ENCODE data around the gene KRT9. TPM values are rescaled to one million over a fixed set of nuclear protein-coding genes. Genes with fewer than 3 reads are reported as not detected.

KRT9 gene
- total RNA-seq, 2 experiments from 2014 or later, result not detected

DNA sequence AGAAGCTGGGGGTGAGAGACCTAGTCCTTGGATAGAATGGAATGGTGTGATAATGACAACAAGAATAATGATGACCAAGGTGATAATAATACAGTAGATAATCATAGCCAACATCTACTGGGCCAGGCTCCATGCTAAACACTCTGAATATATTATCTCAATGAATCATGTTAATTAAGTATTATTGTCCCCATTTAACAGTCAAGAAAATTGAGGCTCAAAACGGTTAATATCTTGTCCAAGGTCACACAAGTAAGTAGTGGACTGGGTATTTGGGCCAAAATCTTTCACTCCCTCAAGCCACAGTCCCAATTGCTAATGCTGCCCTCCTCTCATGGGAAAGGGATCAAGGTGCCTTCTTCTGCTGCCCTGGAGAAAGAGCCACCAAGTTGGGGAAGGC lies 39.9 kb downstream of the KRT9 start:
- ATAC-seq (ENCODE audit: low read depth) (no peak), DNase-seq (no peak)
- Mint-ChIP-seq H3K4me1 (peaks cover 2% of the 10 kb centered on the region), H3K27ac (no peak overlapping the region), H3K27me3 (peaks cover 57% of the 10 kb centered on the region), H3K9me3 (no peaks in the 10 kb centered on the region), H3K36me3 (no peaks in the 10 kb centered on the region), H3K4me3 (no peak overlapping the region)
- POLR2A ChIA-PET, result no interaction called here

DNA sequence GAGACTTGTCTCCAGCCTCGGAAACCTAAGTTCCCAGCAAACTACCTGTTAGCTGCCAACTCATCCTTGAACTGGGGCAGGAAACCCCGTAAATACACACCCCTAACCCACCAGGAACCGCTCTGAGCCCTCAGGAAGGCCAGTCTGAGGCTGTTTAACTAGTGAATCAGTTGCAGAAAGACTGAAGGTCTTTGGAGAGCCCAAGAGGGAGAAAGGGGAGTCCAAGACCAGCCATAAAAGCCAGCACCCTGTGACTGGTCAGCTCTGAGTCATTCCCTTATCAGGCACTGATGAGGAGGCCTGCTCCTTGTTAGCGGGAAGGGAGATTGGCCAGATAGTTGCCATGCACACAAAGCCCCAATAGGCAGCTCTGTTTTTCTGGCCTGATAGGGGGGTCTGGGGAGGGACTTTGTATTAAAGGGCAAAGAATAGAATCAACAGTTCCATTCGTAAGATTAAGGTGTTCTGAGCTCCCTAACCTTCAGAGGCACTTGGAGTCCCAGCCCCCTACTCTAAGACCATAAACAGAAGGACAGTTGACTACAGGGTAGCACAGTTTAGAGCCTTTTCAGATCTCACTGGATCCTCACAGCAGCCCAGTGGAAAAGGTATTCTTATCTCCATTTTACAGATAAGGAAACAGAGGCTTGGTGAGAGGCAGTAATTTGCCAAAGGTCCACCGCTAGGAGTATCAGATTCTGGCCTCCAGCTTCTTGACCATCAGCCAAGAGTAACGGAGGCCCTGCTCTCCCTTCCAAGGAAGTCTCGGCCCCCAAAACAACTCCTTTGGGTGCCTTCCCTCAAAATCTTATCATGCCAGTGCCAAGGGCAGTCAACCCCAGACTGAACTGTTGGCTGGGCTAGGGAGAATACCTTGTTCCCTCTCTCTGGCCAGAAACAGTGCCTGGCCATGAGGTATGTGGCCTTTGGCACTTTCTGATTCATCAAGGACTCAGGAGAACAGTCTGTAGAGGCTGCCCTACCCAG lies 41.5 kb downstream of the KRT9 start:
- DNase-seq, result no peak
- POLR2A ChIA-PET, result no interaction called here
- H3K27me3 Mint-ChIP-seq, result peaks cover 69% of the 10 kb centered on the region
- H3K4me3 Mint-ChIP-seq, result no peak overlapping the region
- H3K36me3 Mint-ChIP-seq, result no peaks in the 10 kb centered on the region
- H3K27ac Mint-ChIP-seq, result no peak overlapping the region
- no peaks in the 10 kb centered on the region for H3K9me3 Mint-ChIP-seq
- H3K4me1 Mint-ChIP-seq, result peaks cover 2% of the 10 kb centered on the region
- ATAC-seq (ENCODE audit: low read depth), result no peak

DNA sequence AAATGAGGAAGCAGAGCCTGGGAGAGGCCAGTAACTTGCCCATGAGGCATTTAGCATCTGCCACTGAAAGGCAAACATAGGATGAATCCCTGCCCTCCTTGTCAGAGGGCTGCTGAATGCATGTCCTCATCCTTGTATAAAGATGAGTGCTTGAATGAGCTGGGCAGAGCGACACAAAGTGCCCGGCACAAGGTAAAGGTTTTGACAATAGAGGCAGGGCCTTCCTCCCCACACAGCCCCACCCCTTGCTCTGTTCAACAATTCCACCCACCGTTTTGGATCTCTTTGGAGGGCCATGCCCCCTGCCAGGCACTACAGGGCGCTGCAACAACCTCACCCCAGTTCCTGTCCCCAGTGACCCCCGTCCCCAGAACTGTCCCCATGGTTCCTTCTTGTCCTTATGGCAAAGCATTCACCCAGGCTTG lies 42.4 kb downstream of the KRT9 start:
- POLR2A ChIA-PET, result no interaction called here
- no peak overlapping the region for H3K4me3 Mint-ChIP-seq

DNA sequence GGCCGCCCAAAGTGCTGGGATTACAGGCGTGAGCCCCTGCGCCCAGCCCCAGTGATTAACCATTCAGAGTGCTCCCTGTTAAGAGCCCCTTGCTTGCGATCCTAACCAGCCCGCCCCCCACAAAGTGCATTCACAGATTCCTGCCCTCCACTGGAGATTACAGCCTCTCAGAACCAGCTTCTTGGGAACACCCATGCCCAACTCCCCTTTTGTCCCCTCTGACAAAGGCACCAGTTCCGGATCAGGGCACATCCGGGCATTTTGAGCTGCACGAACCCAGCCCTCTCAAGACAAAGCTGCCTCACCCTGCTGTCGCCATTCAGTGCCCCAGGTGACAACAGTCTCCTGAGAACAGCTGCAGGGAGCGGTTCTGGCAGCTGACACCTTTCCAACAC lies 42.9 kb downstream of the KRT9 start:
- Mint-ChIP-seq H3K36me3 (no peaks in the 10 kb centered on the region), H3K27ac (no peak overlapping the region), H3K4me1 (peaks cover 2% of the 10 kb centered on the region), H3K27me3 (peaks cover 66% of the 10 kb centered on the region), H3K9me3 (no peaks in the 10 kb centered on the region), H3K4me3 (no peak overlapping the region)
- POLR2A ChIA-PET, result no interaction called here
- ATAC-seq (ENCODE audit: low read depth) (no peak), DNase-seq (no peak)

More for the DNA sequence above, 42.4 kb downstream of the KRT9 start:
- Mint-ChIP-seq H3K4me1 (peaks cover 2% of the 10 kb centered on the region), H3K36me3 (no peaks in the 10 kb centered on the region), H3K9me3 (no peaks in the 10 kb centered on the region), H3K27ac (no peak overlapping the region), H3K27me3 (peaks cover 66% of the 10 kb centered on the region)
- DNase-seq, result no peak
- no peak for ATAC-seq (ENCODE audit: low read depth)

DNA sequence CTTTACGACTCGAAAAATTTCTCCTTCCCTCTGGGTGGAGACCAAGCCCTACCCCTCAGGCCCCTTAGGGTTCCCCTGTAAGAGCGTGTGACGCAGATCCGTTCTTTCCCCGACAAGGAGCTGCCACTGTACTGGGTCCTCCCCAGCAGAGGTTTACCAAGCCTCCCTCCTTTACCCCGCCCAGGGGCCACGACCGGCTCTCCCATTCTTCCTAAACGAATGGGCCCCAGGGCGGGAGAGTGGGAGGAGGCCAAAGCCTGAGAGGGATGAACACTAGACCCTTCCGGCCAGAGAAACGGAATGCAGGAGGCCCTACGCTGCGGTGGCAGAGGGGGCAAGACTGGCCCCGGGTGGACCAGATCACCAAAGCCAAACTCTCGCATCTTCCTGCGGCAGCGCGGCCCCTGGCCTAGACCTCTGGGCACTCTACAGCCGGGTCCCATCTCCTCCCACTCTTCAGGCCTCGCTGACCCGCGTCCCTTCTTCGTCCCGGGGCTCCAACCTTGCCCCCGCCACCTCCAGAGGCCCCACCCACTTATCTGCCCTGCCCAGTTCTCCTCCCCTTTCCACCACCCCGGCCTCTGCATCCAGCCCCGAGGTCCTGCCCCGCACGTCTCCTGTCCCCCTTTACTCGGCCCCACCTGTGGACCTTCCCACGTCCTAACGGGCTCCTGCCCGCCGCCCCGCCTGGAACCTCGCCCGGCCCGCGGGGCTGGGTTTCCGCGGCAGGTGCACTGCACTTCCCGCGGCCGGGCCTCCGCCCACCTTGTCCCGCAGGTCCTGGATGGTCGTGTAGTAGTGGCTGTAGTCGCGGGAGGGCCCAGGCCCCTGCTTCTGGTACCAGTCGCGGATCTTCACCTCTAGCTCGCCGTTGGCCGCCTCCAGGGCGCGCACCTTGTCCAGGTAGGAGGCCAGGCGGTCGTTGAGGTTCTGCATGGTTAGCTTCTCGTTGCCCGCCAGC lies 44.5 kb downstream of the KRT9 start:
- Mint-ChIP-seq H3K27ac (no peak overlapping the region), H3K4me1 (peaks cover 2% of the 10 kb centered on the region), H3K27me3 (peaks cover 58% of the 10 kb centered on the region), H3K4me3 (peak overlapping the region; percentile 39), H3K9me3 (no peaks in the 10 kb centered on the region), H3K36me3 (no peaks in the 10 kb centered on the region)
- POLR2A ChIA-PET, result no interaction called here
- DNase-seq (peak; percentile 35), ATAC-seq (ENCODE audit: low read depth) (no peak)

DNA sequence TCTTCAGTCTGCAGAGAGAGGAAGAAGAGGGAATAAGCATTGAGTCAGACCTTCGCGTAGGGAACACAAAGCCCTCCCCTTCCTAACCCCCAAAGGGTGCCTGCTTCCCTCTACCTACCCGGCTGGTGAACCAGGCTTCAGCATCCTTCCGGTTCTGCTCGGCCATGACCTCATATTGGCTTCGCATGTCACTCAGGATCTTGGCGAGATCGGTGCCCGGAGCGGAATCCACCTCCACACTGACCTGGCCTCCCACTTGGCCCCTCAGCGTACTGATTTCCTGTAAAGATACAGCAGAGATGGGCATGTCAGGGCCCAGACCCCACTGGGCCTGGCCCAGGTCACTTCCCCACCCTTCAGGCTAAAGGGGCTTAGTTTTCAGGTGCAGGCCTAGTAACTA lies 47.6 kb downstream of the KRT9 start:
- H3K4me1 Mint-ChIP-seq, result peaks cover 2% of the 10 kb centered on the region
- peaks cover 32% of the 10 kb centered on the region for H3K27me3 Mint-ChIP-seq
- H3K36me3 Mint-ChIP-seq, result no peaks in the 10 kb centered on the region
- ATAC-seq (ENCODE audit: low read depth), result no peak
- H3K4me3 Mint-ChIP-seq, result no peak overlapping the region
- no peak overlapping the region for H3K27ac Mint-ChIP-seq
- DNase-seq, result no peak
- no peaks in the 10 kb centered on the region for H3K9me3 Mint-ChIP-seq
- POLR2A ChIA-PET, result no interaction called here

DNA sequence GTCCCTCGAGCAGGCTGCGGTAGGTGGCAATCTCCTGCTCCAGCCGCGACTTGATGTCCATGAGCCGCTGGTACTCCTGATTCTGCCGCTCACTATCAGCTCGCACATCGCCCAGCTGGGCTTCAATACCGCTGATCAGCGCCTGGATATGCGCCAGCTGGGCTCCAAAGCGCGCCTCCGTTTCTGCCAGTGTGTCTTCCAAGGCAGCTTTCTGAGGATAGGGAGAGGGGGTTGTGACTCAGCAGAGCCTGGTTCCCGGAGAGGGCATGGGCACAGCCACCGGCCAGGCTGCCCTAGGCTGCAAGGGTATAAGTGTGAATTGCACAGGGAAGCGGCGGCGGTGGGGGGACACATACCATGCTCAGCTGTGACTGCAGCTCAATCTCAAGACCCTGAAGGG lies 48.1 kb downstream of the KRT9 start:
- POLR2A ChIA-PET, result no interaction called here
- Mint-ChIP-seq H3K27ac (no peak overlapping the region), H3K27me3 (peaks cover 28% of the 10 kb centered on the region)

DNA sequence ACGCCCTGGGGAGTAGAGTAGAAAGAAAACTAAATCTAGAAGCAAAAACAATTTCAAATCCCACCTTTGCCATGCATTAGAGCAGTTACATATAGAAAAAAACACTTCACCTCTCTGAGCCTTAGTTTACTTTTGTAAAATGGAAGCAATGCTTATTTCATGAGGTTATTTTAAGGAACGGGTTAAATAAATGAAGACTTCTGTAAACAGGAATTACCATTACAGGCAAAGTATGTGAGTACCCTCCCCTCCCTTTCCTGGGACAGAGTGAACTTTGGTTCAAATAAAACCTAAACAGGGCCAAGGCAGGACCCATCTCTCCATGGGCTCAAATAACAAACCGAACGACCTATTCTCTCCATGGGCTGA lies 48.6 kb downstream of the KRT9 start:
- Mint-ChIP-seq H3K4me1 (no peaks in the 10 kb centered on the region), H3K36me3 (no peaks in the 10 kb centered on the region), H3K27ac (no peak overlapping the region), H3K9me3 (no peaks in the 10 kb centered on the region), H3K27me3 (peaks cover 22% of the 10 kb centered on the region), H3K4me3 (no peak overlapping the region)
- no peak for DNase-seq
- no peak for ATAC-seq (ENCODE audit: low read depth)
- POLR2A ChIA-PET, result no interaction called here

More for the DNA sequence above, 48.1 kb downstream of the KRT9 start:
- DNase-seq (no peak), ATAC-seq (ENCODE audit: low read depth) (no peak)
- peaks cover 2% of the 10 kb centered on the region for H3K4me1 Mint-ChIP-seq
- H3K9me3 Mint-ChIP-seq, result no peaks in the 10 kb centered on the region
- no peaks in the 10 kb centered on the region for H3K36me3 Mint-ChIP-seq
- H3K4me3 Mint-ChIP-seq, result no peak overlapping the region

DNA sequence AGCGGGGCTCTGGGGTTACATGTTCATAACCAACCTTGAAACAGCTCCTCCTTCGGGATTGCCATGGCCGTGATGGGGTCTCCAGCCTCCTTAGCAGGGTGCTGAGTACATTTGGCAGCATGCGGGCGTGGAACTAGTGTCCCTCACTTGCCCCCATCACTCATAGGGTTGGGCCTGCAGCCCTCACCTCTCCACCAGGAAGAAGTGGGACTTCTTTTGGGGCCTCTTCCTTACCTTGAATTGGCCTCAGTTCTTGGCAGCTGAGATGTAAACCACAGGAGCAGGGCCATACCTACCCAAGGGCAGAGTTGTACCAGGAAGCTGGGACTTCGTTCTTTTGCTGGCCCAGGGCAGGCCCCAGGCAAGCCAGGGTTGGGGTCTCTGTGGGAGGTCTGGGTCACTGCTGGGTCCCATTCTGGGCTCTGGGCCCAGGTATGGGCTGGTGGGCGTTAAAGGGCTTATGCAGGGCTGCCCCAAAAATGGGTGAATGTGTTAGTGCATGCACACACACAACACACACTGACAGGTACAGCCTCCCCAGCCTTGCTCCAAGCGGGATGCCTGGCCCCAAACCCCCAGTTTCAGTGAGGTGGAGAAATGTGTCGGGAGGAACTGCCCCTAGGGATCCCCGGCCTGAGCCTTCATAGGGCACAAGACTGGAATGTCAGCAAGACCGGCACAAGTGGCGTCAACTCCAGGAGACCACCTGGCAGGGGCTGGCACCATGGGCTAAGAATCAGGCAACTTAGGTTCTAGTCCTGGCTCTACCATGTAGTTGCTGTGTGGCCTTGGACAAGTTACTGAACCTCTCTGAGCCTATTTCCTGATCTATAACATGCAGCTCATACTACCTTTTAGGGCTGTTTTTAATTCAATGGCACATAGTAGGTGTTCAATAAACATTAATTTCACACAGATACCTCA lies 49.3 kb downstream of the KRT9 start:
- POLR2A ChIA-PET, result interaction anchor here (0.7 kb wide), 1 partner anchor 963 kb away, joined by 5 read pairs; no protein-coding TSS in a partner anchor
- H3K4me1 Mint-ChIP-seq, result no peaks in the 10 kb centered on the region
- peaks cover 17% of the 10 kb centered on the region for H3K27me3 Mint-ChIP-seq
- DNase-seq (no peak), ATAC-seq (ENCODE audit: low read depth) (no peak)
- H3K9me3 Mint-ChIP-seq, result no peaks in the 10 kb centered on the region
- H3K27ac Mint-ChIP-seq, result no peak overlapping the region
- no peak overlapping the region for H3K4me3 Mint-ChIP-seq
- no peaks in the 10 kb centered on the region for H3K36me3 Mint-ChIP-seq

DNA sequence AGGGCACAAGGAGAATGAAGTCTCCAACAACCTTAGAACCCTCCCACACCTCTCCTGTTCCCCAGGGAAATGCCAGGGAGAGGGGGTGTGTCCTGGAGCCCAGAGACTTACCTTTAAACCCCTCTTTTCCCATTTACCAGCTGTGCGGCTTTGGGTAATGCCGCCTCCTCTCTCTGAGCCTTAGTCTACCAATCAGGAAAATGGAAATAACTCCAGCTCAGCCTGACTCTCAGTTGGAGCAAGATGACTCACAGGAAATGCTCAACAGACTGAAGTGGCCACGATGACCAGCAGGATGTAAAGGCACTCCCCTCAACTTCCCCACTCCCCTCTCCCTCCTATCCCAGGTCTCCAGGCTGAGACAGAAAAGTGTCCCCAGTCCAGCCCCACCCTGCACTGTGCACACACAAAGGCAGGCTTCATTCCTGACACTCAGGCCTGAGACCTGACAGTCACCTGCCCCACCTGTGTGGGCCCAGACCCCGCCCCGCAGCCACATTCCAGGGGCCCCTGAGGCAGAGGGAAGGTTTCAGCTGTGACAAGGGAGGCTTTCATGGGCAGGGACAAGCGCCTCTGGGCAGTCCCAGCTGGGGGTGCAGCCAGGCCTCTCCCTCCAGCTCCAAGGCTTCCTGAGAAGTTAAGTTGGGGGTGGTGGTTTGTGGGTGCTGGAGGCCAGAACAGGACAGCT lies 50.1 kb downstream of the KRT9 start:
- ATAC-seq (ENCODE audit: low read depth) (no peak), DNase-seq (no peak)
- Mint-ChIP-seq H3K9me3 (no peaks in the 10 kb centered on the region), H3K4me1 (no peaks in the 10 kb centered on the region), H3K36me3 (no peaks in the 10 kb centered on the region), H3K27me3 (peaks cover 9% of the 10 kb centered on the region), H3K27ac (no peak overlapping the region), H3K4me3 (no peak overlapping the region)
- POLR2A ChIA-PET, result interaction anchor here (0.7 kb wide), 1 partner anchor 963 kb away, joined by 5 read pairs; no protein-coding TSS in a partner anchor

DNA sequence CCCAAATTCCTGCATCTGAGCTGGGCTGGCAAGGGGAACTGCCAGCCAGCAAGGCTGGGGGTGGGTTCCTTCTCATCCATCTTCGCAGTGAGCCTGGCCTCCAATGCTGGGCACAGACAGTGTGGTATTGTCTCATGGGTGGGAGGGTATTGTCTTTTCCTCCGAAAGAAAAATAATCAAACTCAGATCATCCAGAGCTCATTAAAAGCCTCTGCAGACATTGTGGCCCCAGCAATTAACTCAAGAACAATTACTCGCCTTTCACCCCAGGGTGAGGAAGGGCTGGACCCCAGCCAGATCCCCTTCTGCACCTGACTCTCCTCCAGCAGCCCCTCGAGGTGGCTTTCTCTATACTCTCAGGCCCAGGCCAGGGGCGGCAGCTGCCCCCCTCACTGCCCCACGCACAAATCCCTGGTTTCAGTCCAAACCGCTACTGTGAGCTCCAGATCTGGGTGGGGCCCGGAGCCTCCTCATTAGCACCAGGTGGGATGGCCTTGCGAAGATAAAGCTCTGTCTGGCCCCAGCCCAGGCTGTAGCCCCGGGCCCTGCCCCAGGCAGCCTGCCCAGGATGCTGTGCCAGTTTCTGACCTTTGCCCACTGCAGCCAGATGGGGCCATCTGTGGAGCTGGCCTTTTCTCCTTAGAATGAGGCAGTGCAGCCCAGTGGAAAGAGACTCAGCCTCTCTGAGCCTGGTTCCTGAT lies 50.9 kb downstream of the KRT9 start:
- Mint-ChIP-seq H3K9me3 (no peaks in the 10 kb centered on the region), H3K4me3 (no peak overlapping the region), H3K27ac (no peak overlapping the region), H3K27me3 (peaks cover 4% of the 10 kb centered on the region), H3K36me3 (no peaks in the 10 kb centered on the region), H3K4me1 (no peaks in the 10 kb centered on the region)
- POLR2A ChIA-PET, result interaction anchor here (0.8 kb wide), 1 partner anchor 167 kb away, joined by 3 read pairs; the partner anchor contains the start of gene EIF1
- DNase-seq (no peak), ATAC-seq (ENCODE audit: low read depth) (no peak)
